Activated T-cell treated with anti-CD3 and anti-CD28 coated beads, Interleukin-2, amount 50 U/mL, for 72 hours (primary cell): Measurements from ENCODE around the gene KNCN. TPM values are rescaled to one million over a fixed set of nuclear protein-coding genes. Genes with fewer than 3 reads are reported as not detected.

Experiments used
- ATAC-seq, 2 donors: fragments of 150-1000 bp; cut with Tn5 transposase; replicated peaks in 1 of 2; 2 replicates each; pipeline ENCODE4 v1.10.0; 2021; ENCODE audit warnings: moderate library complexity in 2 of 2, mild to moderate bottlenecking in 1 of 2
- DNase-seq, 2 donors: peaks; one replicate each; pipeline ENCODE4 v3.0.0; 2021 to 2022; ENCODE audit warnings: mixed read lengths in 1 of 2
- H3K27ac Mint-ChIP-seq: one replicate; pipeline ENCODE4 v1.8.0; 2022; ENCODE audit warnings: mild to moderate bottlenecking, moderate library complexity, mixed read lengths
- H3K27me3 Mint-ChIP-seq: one replicate; pipeline ENCODE4 v1.8.0; 2022; ENCODE audit warnings: low read depth, mixed read lengths
- H3K36me3 Mint-ChIP-seq, 2 donors: one replicate each; pipeline ENCODE4 v1.8.0; 2022; ENCODE audit warnings: mixed read lengths in 2 of 2, mild to moderate bottlenecking in 1 of 2; ENCODE audit not compliant: insufficient read depth in 2 of 2
- H3K4me1 Mint-ChIP-seq: one replicate; pipeline ENCODE4 v1.8.0; 2022; ENCODE audit warnings: low read depth, mixed read lengths
- H3K4me3 Mint-ChIP-seq, 2 donors: one replicate each; pipeline ENCODE4 v1.8.0; 2022; ENCODE audit warnings: mild to moderate bottlenecking in 2 of 2, mixed read lengths in 2 of 2, moderate library complexity in 2 of 2
- H3K9me3 Mint-ChIP-seq, 2 donors: one replicate each; pipeline ENCODE4 v1.8.0; 2022; ENCODE audit warnings: mixed read lengths in 2 of 2
- total RNA-seq, 2 donors: library from RNA; stranded (reverse); gene quantifications; one replicate each; pipeline ENCODE4 v1.2.3, GENCODE V29; 2022

Gene KNCN
- total RNA-seq, 2 donors from 2014 or later = not detected

GRCh38 chr1:46530791-46531409 is 20.5 kb downstream of the KNCN start:
- Mint-ChIP-seq H3K4me3 (no peak overlapping the region), H3K9me3 (no peaks in the 10 kb centered on the region), H3K27me3 (peaks cover 59% of the 10 kb centered on the region), H3K4me1 (peaks cover 36% of the 10 kb centered on the region), H3K36me3 (no peaks in the 10 kb centered on the region), H3K27ac (no peak overlapping the region)
- no peak for ATAC-seq
- no peak for DNase-seq

- H3K4me3 Mint-ChIP-seq = no peak overlapping the region
- H3K4me1 Mint-ChIP-seq = peaks cover 36% of the 10 kb centered on the region
- H3K27ac Mint-ChIP-seq = no peak overlapping the region
- H3K9me3 Mint-ChIP-seq = no peaks in the 10 kb centered on the region
- peaks cover 65% of the 10 kb centered on the region for H3K27me3 Mint-ChIP-seq
- no peaks in the 10 kb centered on the region for H3K36me3 Mint-ChIP-seq
- DNase-seq = no peak
- no peak for ATAC-seq
These were observed 21.1 kb downstream of the KNCN start for GRCh38 chr1:46530311-46530710.

GRCh38 chr1:46529031-46529630 is 22.3 kb downstream of the KNCN start:
- no peak overlapping the region for H3K27ac Mint-ChIP-seq
- peak overlapping the region; percentile 5 to 26 for H3K4me3 Mint-ChIP-seq
- no peaks in the 10 kb centered on the region for H3K36me3 Mint-ChIP-seq
- DNase-seq = peak; percentile 23 to 42
- H3K9me3 Mint-ChIP-seq = no peaks in the 10 kb centered on the region
- peak; percentile 44 to 54 for ATAC-seq
- peaks cover 66% of the 10 kb centered on the region for H3K27me3 Mint-ChIP-seq
- peaks cover 40% of the 10 kb centered on the region for H3K4me1 Mint-ChIP-seq

GRCh38 chr1:46528297-46528955 is 23.0 kb downstream of the KNCN start:
- DNase-seq (no peak), ATAC-seq (no peak)
- Mint-ChIP-seq H3K36me3 (no peaks in the 10 kb centered on the region), H3K27me3 (peaks cover 59% of the 10 kb centered on the region), H3K27ac (no peak overlapping the region), H3K4me3 (peak overlapping the region in 1 of 2 donors; percentile 18), H3K9me3 (no peaks in the 10 kb centered on the region), H3K4me1 (peaks cover 35% of the 10 kb centered on the region)

GRCh38 chr1:46527474-46528296 is 23.8 kb downstream of the KNCN start:
- Mint-ChIP-seq H3K27ac (no peak overlapping the region), H3K36me3 (no peaks in the 10 kb centered on the region), H3K4me3 (no peak overlapping the region), H3K27me3 (peaks cover 59% of the 10 kb centered on the region), H3K9me3 (no peaks in the 10 kb centered on the region), H3K4me1 (peaks cover 37% of the 10 kb centered on the region)
- DNase-seq (peak; percentile 84 to 85), ATAC-seq (peak; percentile 64 to 65)

GRCh38 chr1:46526691-46527291 is 24.7 kb downstream of the KNCN start:
- no peak overlapping the region for H3K4me3 Mint-ChIP-seq
- no peaks in the 10 kb centered on the region for H3K36me3 Mint-ChIP-seq
- DNase-seq = no peak
- no peak overlapping the region for H3K27ac Mint-ChIP-seq
- H3K27me3 Mint-ChIP-seq = peaks cover 59% of the 10 kb centered on the region
- no peaks in the 10 kb centered on the region for H3K9me3 Mint-ChIP-seq
- no peak for ATAC-seq
- peaks cover 40% of the 10 kb centered on the region for H3K4me1 Mint-ChIP-seq

GRCh38 chr1:46526013-46526690 is 25.3 kb downstream of the KNCN start:
- H3K36me3 Mint-ChIP-seq = no peaks in the 10 kb centered on the region
- H3K27me3 Mint-ChIP-seq = peaks cover 58% of the 10 kb centered on the region
- ATAC-seq = no peak
- peaks cover 43% of the 10 kb centered on the region for H3K4me1 Mint-ChIP-seq
- H3K27ac Mint-ChIP-seq = no peak overlapping the region
- H3K4me3 Mint-ChIP-seq = no peak overlapping the region
- no peak for DNase-seq
- no peaks in the 10 kb centered on the region for H3K9me3 Mint-ChIP-seq

GRCh38 chr1:46525253-46525983 is 26.0 kb downstream of the KNCN start:
- Mint-ChIP-seq H3K27me3 (peaks cover 51% of the 10 kb centered on the region), H3K27ac (no peak overlapping the region), H3K36me3 (no peaks in the 10 kb centered on the region), H3K9me3 (no peaks in the 10 kb centered on the region), H3K4me3 (no peak overlapping the region), H3K4me1 (peaks cover 41% of the 10 kb centered on the region)
- ATAC-seq (no peak), DNase-seq (no peak)

- Mint-ChIP-seq H3K36me3 (no peaks in the 10 kb centered on the region), H3K4me3 (no peak overlapping the region), H3K27me3 (peaks cover 49% of the 10 kb centered on the region), H3K9me3 (no peaks in the 10 kb centered on the region), H3K4me1 (peaks cover 36% of the 10 kb centered on the region), H3K27ac (no peak overlapping the region)
- ATAC-seq (no peak), DNase-seq (no peak)
These were observed 26.6 kb downstream of the KNCN start for GRCh38 chr1:46524843-46525242.

- ATAC-seq (no peak), DNase-seq (no peak)
- H3K36me3 Mint-ChIP-seq = no peaks in the 10 kb centered on the region
- peaks cover 25% of the 10 kb centered on the region for H3K4me1 Mint-ChIP-seq
- no peak overlapping the region for H3K4me3 Mint-ChIP-seq
- H3K27me3 Mint-ChIP-seq = peaks cover 38% of the 10 kb centered on the region
- H3K9me3 Mint-ChIP-seq = no peaks in the 10 kb centered on the region
- no peak overlapping the region for H3K27ac Mint-ChIP-seq
These were observed 27.7 kb downstream of the KNCN start for GRCh38 chr1:46523496-46524353.

GRCh38 chr1:46522969-46523320 is 28.5 kb downstream of the KNCN start:
- no peak overlapping the region for H3K27ac Mint-ChIP-seq
- H3K4me3 Mint-ChIP-seq = peak overlapping the region; percentile 48 to 53
- H3K4me1 Mint-ChIP-seq = peaks cover 22% of the 10 kb centered on the region
- H3K9me3 Mint-ChIP-seq = no peaks in the 10 kb centered on the region
- H3K27me3 Mint-ChIP-seq = peaks cover 36% of the 10 kb centered on the region
- no peaks in the 10 kb centered on the region for H3K36me3 Mint-ChIP-seq
- no peak for ATAC-seq
- DNase-seq = no peak
